Duodenal mucosa (tissue), 2 donors: ENCODE measurements around the gene UBXN4.
A peak's percentile ranks its signal among the peaks of the same experiment; 100 is the strongest.

ENCODE experiments used
- H3K27ac ChIP-seq: one replicate; pipeline ENCODE4 v1.7.0; 2013; ENCODE audit warnings: low read depth, low read length
- H3K27me3 ChIP-seq, 2 donors: one replicate each; pipeline ENCODE4 v1.7.0; 2013; ENCODE audit warnings: low read length in 2 of 2, control low read depth in 1 of 2; ENCODE audit not compliant: insufficient read depth in 2 of 2, control insufficient read depth in 1 of 2
- H3K36me3 ChIP-seq, 2 donors: one replicate each; pipeline ENCODE4 v1.7.0; 2013; ENCODE audit warnings: low read length in 2 of 2, control low read depth in 1 of 2; ENCODE audit not compliant: insufficient read depth in 2 of 2, control insufficient read depth in 1 of 2
- H3K4me1 ChIP-seq, 2 donors: one replicate each; pipeline ENCODE4 v1.7.0; 2013; ENCODE audit warnings: low read length in 2 of 2, control low read depth in 1 of 2; ENCODE audit not compliant: insufficient read depth in 2 of 2, control insufficient read depth in 1 of 2
- H3K4me3 ChIP-seq, 2 donors: one replicate each; pipeline ENCODE4 v1.7.0; 2013; ENCODE audit warnings: low read length in 2 of 2, low read depth in 1 of 2
- H3K9ac ChIP-seq, 2 donors: one replicate each; pipeline ENCODE4 v1.7.0; 2013; ENCODE audit warnings: low read length in 2 of 2, low read depth in 1 of 2
- H3K9me3 ChIP-seq, 2 donors: one replicate each; pipeline ENCODE4 v1.7.0; 2013; ENCODE audit warnings: low read length in 2 of 2, control low read depth in 1 of 2; ENCODE audit not compliant: control insufficient read depth in 1 of 2

UBXN4 gene

GRCh38 chr2:135832891-135833290 lies 91.2 kb downstream of the UBXN4 start:
- Histone ChIP-seq H3K4me3 (peak overlapping the region; percentile 1 to 15), H3K9ac (no peak overlapping the region), H3K27ac (no peak overlapping the region), H3K9me3 (no peaks in the 10 kb centered on the region), H3K27me3 (no peaks in the 10 kb centered on the region), H3K4me1 (peaks cover 19 to 21% of the 10 kb centered on the region in 2 donors), H3K36me3 (peaks cover 3 to 5% of the 10 kb centered on the region in 2 donors)
